Measurements from ENCODE around the gene RBM6.

DNA sequence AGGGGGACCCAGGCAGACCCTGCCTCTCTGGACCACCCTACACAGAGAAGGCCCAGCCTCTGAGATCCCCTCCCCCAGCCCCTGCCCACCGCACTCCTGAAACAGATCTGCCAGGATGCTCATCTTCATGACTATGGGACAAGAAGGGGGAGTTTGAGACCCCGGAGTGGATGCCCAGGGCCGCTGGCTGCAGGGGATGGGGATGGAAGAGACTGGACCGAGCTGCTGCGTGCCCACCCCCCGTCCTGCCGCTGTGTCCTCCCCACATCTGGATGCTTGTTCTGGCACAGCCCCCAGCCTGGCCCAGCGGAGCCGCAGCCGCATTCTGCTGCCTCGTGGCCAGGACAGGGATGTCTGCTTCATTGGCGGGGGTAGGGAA lies 184.8 kb downstream of the RBM6 start:
- TF ChIP-seq SRF (IDR thresholded peaks at IDR 0.05; ENCODE audit: low read depth) (no peak), EGR1 (IDR thresholded peaks at IDR 0.05; ENCODE audit: low read depth) (no peak), SIN3A (IDR thresholded peaks at IDR 0.05; ENCODE audit: low read depth) (no peak), EZH2 (IDR thresholded peaks at IDR 0.05) (no peak), POLR2A (IDR thresholded peaks at IDR 0.05; ENCODE audit: borderline replicate concordance, extremely low read depth, insufficient read depth, insufficient read length) (no peak), POLR2AphosphoS5 (IDR thresholded peaks at IDR 0.05; ENCODE audit: low read depth, low read length) (no peak), RAD21 (IDR thresholded peaks at IDR 0.05; ENCODE audit: low read depth) (no peak)
- TF ChIP-seq, protein P1, sequence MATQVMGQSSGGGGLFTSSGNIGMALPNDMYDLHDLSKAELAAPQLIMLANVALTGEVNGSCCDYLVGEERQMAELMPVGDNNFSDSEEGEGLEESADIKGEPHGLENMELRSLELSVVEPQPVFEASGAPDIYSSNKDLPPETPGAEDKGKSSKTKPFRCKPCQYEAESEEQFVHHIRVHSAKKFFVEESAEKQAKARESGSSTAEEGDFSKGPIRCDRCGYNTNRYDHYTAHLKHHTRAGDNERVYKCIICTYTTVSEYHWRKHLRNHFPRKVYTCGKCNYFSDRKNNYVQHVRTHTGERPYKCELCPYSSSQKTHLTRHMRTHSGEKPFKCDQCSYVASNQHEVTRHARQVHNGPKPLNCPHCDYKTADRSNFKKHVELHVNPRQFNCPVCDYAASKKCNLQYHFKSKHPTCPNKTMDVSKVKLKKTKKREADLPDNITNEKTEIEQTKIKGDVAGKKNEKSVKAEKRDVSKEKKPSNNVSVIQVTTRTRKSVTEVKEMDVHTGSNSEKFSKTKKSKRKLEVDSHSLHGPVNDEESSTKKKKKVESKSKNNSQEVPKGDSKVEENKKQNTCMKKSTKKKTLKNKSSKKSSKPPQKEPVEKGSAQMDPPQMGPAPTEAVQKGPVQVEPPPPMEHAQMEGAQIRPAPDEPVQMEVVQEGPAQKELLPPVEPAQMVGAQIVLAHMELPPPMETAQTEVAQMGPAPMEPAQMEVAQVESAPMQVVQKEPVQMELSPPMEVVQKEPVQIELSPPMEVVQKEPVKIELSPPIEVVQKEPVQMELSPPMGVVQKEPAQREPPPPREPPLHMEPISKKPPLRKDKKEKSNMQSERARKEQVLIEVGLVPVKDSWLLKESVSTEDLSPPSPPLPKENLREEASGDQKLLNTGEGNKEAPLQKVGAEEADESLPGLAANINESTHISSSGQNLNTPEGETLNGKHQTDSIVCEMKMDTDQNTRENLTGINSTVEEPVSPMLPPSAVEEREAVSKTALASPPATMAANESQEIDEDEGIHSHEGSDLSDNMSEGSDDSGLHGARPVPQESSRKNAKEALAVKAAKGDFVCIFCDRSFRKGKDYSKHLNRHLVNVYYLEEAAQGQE (IDR thresholded peaks at IDR 0.05; ENCODE audit: low read depth) = no peak
- TF ChIP-seq, protein P2, sequence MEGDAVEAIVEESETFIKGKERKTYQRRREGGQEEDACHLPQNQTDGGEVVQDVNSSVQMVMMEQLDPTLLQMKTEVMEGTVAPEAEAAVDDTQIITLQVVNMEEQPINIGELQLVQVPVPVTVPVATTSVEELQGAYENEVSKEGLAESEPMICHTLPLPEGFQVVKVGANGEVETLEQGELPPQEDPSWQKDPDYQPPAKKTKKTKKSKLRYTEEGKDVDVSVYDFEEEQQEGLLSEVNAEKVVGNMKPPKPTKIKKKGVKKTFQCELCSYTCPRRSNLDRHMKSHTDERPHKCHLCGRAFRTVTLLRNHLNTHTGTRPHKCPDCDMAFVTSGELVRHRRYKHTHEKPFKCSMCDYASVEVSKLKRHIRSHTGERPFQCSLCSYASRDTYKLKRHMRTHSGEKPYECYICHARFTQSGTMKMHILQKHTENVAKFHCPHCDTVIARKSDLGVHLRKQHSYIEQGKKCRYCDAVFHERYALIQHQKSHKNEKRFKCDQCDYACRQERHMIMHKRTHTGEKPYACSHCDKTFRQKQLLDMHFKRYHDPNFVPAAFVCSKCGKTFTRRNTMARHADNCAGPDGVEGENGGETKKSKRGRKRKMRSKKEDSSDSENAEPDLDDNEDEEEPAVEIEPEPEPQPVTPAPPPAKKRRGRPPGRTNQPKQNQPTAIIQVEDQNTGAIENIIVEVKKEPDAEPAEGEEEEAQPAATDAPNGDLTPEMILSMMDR (IDR thresholded peaks at IDR 0.05 in 2 of 3, conservative IDR thresholded peaks at IDR 0.05 in 1 of 3; ENCODE audit: borderline replicate concordance in 1 of 3, insufficient read depth in 1 of 3, low read depth in 2 of 3, low read length in 2 of 3) = no peak
- TF ChIP-seq, protein P3, sequence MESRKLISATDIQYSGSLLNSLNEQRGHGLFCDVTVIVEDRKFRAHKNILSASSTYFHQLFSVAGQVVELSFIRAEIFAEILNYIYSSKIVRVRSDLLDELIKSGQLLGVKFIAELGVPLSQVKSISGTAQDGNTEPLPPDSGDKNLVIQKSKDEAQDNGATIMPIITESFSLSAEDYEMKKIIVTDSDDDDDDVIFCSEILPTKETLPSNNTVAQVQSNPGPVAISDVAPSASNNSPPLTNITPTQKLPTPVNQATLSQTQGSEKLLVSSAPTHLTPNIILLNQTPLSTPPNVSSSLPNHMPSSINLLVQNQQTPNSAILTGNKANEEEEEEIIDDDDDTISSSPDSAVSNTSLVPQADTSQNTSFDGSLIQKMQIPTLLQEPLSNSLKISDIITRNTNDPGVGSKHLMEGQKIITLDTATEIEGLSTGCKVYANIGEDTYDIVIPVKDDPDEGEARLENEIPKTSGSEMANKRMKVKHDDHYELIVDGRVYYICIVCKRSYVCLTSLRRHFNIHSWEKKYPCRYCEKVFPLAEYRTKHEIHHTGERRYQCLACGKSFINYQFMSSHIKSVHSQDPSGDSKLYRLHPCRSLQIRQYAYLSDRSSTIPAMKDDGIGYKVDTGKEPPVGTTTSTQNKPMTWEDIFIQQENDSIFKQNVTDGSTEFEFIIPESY (IDR thresholded peaks at IDR 0.05; ENCODE audit: extremely low read depth, insufficient replicate concordance, low read length) = no peak
